GM12875 (cell line): ENCODE results near the gene WDFY3.
"Not testable (repeated sequence)": the region's sequence is repeated elsewhere in the genome, so short reads cannot be mapped to it uniquely, and the experiment has no call there.

ENCODE experiments used
- H3K4me3 ChIP-seq: one replicate; pipeline ENCODE4 v1.5.1; 2011; ENCODE audit warnings: low read depth, low read length, control low read depth
- TF ChIP-seq, protein P1 (sequence below): IDR thresholded peaks from 2 replicates; pipeline ENCODE4 v1.5.1; 2011; ENCODE audit warnings: low read depth, mild to moderate bottlenecking, control low read depth, inconsistent platforms, low read length, moderate library complexity, borderline replicate concordance; ENCODE audit not compliant: insufficient read depth

The WDFY3 gene

DNA sequence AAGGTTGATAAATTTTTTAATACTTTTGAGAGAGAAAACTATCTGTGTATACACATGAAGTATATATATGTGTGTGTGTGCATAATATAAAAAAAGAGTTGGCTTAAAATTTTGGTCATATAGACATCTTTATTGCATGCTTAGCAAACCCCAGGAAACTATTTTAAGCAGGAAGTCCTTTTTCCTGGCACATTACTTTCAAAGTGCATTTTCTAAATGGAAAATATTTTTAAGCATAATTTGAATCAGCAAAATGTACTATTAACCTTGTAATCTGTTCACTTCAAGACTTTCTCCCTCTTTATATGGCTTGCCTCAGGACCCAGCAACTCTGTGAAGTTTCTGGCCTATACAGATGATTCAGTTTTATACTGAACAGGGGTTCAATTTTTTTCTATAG lies 277.3 kb downstream of the WDFY3 start:
- TF ChIP-seq, protein P1, sequence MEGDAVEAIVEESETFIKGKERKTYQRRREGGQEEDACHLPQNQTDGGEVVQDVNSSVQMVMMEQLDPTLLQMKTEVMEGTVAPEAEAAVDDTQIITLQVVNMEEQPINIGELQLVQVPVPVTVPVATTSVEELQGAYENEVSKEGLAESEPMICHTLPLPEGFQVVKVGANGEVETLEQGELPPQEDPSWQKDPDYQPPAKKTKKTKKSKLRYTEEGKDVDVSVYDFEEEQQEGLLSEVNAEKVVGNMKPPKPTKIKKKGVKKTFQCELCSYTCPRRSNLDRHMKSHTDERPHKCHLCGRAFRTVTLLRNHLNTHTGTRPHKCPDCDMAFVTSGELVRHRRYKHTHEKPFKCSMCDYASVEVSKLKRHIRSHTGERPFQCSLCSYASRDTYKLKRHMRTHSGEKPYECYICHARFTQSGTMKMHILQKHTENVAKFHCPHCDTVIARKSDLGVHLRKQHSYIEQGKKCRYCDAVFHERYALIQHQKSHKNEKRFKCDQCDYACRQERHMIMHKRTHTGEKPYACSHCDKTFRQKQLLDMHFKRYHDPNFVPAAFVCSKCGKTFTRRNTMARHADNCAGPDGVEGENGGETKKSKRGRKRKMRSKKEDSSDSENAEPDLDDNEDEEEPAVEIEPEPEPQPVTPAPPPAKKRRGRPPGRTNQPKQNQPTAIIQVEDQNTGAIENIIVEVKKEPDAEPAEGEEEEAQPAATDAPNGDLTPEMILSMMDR: no peak
- H3K4me3 ChIP-seq: no peak overlapping the region

DNA sequence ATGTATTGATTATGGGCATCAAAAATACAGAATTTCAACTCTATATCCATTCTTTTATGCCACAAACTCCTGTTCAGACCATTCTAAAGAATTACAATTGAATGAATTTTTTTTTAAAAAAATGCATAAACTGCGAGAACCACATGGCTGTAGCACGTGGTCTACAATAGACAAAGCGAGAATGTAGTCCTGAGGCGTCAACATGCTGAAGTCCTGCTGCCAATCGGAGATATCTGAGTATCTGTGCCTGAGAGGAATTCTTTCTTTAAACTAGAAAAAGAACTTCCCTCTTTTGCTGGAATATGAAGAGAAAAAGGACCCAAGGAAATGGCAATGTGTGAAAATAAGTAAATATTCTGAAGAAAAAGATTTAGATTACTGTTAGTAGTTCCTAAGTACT lies 277.9 kb downstream of the WDFY3 start:
- TF ChIP-seq, protein P1: no peak
- no peak overlapping the region for H3K4me3 ChIP-seq

DNA sequence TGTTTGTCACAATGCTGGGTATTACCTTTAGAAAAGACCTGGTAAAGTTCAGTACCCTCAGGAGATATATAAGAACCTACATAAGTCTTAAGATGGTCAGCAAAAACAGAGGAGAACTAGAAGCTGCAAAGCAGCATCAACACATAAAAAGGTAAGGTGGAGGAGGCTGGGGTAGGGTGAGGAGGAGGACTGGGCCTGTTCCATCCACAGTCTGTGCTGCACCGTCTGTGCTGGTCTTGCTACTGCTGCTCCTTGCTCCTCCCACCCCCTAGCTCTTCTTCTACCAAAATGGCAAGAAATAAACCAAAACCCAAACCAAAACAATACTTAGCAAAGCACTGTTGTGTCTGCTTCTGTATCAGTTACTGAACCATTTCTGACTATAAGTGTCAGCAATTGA lies 281.4 kb downstream of the WDFY3 start:
- TF ChIP-seq, protein P1: no peak
- H3K4me3 ChIP-seq: no peak overlapping the region

DNA sequence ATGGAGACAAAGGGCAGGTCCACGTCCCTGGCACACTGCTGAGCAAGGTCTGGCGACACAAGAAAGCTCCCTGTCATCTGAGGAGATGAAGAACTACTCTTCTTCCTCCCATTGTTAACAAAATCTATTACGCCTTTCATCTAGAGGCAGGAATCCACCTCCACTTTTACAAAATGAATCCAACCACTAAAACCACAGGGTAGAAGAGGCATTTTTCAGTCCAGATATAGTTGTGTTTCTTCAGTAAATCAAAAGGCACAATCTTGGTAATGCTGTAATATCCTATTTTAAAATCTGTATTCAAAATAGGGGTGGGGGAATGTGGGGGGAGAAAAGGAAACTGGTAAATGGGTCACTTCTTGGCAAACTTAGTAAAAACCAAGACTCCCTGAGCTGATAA lies 282.1 kb downstream of the WDFY3 start:
- TF ChIP-seq, protein P1: no peak
- H3K4me3 ChIP-seq: no peak overlapping the region

DNA sequence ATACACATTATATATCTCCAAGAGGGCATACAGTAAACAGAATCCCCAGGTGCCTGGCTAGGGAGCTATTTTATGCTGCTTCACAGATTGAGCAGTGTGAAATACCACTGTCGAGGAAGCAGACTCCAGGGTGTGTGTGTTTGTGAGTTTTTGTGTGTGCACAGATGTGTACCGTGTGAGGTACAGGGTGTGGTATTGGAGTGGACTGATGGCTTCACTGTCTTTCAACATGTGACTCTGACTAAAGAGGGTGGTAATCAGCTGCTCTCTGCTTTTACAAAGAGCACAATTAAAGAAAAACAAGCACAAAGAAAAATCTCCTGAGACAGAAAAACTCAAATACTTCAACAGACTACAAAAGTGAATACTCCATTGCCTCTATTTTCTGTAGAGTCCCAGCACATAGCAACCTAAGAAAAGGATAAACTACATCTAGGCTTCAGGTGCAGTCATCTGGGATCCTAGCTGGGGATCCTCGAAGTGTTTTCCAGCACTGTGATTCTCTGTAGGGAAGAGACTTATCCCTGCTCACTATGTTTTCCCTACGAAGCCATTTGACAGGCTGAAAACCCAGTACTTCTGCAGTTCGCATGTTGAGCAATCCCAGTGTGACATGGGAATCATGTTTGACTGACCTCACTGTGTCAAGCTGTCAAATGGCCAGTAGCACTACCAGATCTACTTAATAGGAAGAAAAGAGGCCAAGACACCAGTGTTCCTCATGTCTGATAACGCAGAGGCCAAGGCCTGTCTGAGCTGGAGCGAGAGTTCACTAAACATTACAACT lies 283.2 kb downstream of the WDFY3 start:
- TF ChIP-seq, protein P1: no peak
- H3K4me3 ChIP-seq: no peak overlapping the region

DNA sequence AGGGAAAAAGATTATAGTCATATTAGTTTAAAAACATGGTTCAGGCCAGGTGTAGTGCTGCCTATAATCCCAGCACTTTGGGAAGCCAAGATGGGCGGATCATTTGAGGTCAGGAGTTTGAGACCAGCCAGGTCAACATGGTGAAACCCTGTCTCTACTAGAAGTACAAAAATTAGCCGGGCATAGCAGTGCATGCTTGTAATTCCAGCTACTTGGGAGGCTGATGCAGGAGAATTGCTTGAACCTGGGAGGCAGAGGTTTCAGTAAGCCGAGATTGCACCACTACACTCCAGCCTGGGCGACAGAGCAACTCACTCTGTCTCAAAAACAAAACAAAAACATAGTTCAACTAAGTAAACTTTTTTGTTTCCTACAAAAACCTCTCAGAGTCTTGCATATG lies 283.8 kb downstream of the WDFY3 start:
- H3K4me3 ChIP-seq: not testable (repeated sequence)

DNA sequence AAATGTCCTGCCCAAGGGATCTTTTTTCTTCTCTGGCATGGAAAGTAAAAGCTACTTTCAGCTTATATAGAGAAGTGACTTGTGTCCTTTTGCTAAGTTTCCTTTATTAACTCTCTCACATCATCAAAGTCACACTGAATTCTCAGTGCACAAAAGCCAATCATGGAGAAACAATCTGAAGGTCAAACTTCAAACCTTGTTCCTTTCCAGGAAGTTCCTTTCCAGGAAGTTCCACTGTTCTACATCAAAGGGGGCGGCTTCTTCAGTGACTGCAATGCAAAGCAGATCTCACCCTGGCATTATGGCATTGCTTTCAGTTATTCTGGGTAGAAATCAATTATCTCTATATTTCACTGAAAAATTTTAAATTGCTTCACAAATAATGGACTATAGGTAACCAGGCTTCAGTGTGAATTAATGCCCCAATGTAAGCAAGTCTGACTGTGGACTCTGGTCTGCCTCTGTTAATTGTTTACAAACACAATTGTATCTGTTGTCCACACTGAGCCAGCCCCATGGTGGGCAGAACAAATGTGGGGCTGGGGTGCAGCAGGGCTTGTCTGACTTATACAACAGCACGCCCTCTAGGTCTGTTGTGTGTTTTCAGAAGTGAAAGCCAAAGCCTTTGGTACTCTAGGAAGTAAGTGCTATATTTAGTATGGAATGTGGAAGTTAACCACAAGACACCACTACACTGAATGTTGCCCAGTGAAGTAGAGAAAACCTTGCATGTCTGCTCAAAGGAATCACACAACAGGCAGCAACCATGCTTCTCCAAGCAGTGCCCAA lies 284.8 kb downstream of the WDFY3 start:
- TF ChIP-seq, protein P1: no peak
- H3K4me3 ChIP-seq: no peak overlapping the region
